HCT116 (cell line): ENCODE measurements around the gene MME. TPM values are rescaled to one million over a fixed set of nuclear protein-coding genes. Genes with fewer than 3 reads are reported as not detected.

Experiments
- ATAC-seq: fragments of 200-7000 bp; cut with Tn5 transposase; 2 replicates; pipeline ENCODE4 v1.9.1; 2020; ENCODE audit warnings: mild to moderate bottlenecking, moderate library complexity
- BruUV-seq: library from RNA; stranded (reverse); fragments of 400-500 nt; replicated peaks from 2 replicates; lab custom pipeline; 2021; lab: Mats Ljungman, UMichigan
- CTCF ChIA-PET: fragments of 300-600 bp; sonication (Branson Sonifier 250); formaldehyde crosslinking; loops from one replicate; lab custom pipeline; 2021; ENCODE audit warnings: antibody characterized with exemption; lab: Charles Lee
- POLR2A ChIA-PET: fragments of 300-600, 350-600 bp; sonication (Branson Sonifier 250); formaldehyde crosslinking; loops from one replicate; lab custom pipeline; 2021; ENCODE audit warnings: antibody characterized with exemption; lab: Charles Lee
- RAD21 ChIA-PET, 2 experiments: fragments of 300-600 bp; sonication (Branson Sonifier 250); formaldehyde crosslinking; loops; one replicate each; lab custom pipeline; 2023; ENCODE audit warnings: low total read pairs in 2 of 2; ENCODE audit not compliant: uncharacterized antibody in 2 of 2, unreplicated experiment in 2 of 2, low non-redundant PET in 1 of 2; lab: Charles Lee
- DNase-seq: peaks from one replicate; pipeline ENCODE4 v3.0.0-alpha.2; 2010; ENCODE audit warnings: low read depth, low spot score
- H2AFZ ChIP-seq: fragments of 200-600 bp; shearing (Covaris generic), sonication (generic); 2 replicates; pipeline ENCODE4 v1.6.1; 2017; ENCODE audit warnings: low read depth, mixed run types, mixed read lengths, antibody characterized with exemption, low read length; ENCODE audit not compliant: poor library complexity, severe bottlenecking
- H3K27ac ChIP-seq: 2 replicates; pipeline ENCODE4 v1.5.1; 2012; ENCODE audit warnings: low read depth, low read length
- H3K27me3 ChIP-seq: fragments of 200-600 bp; sonication (generic); 2 replicates; pipeline ENCODE4 v1.6.1; 2016; ENCODE audit warnings: mixed run types, low read length, mixed read lengths; ENCODE audit not compliant: insufficient read depth
- H3K36me3 ChIP-seq, 2 experiments: fragments of 200-500 bp in 1 of 2; fragments of 200-600 bp in 1 of 2; sonication (Bioruptor generic) in 1 of 2; sonication (generic) in 1 of 2; 2 replicates each; pipeline versions ENCODE4 v1.5.1 to v1.6.1; 2014 to 2016; ENCODE audit warnings: low read length in 2 of 2, inconsistent platforms in 1 of 2, mixed read lengths in 1 of 2, mixed run types in 1 of 2; ENCODE audit not compliant: insufficient read depth in 2 of 2, control insufficient read depth in 1 of 2
- H3K4me1 ChIP-seq, 2 experiments: fragments of 200-600 bp in 1 of 2; sonication (generic) in 1 of 2; 2 replicates each; pipeline versions ENCODE4 v1.5.1 to v1.6.1; 2012 to 2017; ENCODE audit warnings: low read length in 2 of 2, inconsistent platforms in 1 of 2, mild to moderate bottlenecking in 1 of 2, mixed read lengths in 1 of 2, mixed run types in 1 of 2, moderate library complexity in 1 of 2; ENCODE audit not compliant: insufficient read depth in 2 of 2, control insufficient read depth in 1 of 2
- H3K4me2 ChIP-seq: fragments of 200-600 bp; sonication (generic); 2 replicates; pipeline ENCODE4 v1.6.1; 2017; ENCODE audit warnings: mixed run types, low read length, mixed read lengths
- H3K4me3 ChIP-seq, 2 experiments: fragments of 200-600 bp in 1 of 2; sonication (generic) in 1 of 2; replicated peaks in 1 of 2; 2 replicates each; pipeline ENCODE4 v1.5.1; 2011 to 2016; ENCODE audit warnings: low read length in 2 of 2, control low read depth in 1 of 2, low read depth in 1 of 2, mild to moderate bottlenecking in 1 of 2, mixed read lengths in 1 of 2, mixed run types in 1 of 2
- H3K79me2 ChIP-seq: fragments of 200-600 bp; sonication (generic); 2 replicates; pipeline ENCODE4 v1.6.1; 2017; ENCODE audit warnings: mild to moderate bottlenecking, mixed run types, low read length, moderate library complexity, mixed read lengths; ENCODE audit not compliant: insufficient read depth
- H3K9ac ChIP-seq: fragments of 200-600 bp; sonication (generic); 2 replicates; pipeline ENCODE4 v1.6.1; 2016; ENCODE audit warnings: low read length, mixed read lengths
- H3K9me2 ChIP-seq: fragments of 200-600 bp; sonication (generic), shearing (Covaris generic); 2 replicates; pipeline ENCODE4 v1.6.1; 2017; ENCODE audit warnings: mixed run types, mild to moderate bottlenecking, moderate library complexity; ENCODE audit not compliant: insufficient read depth
- H3K9me3 ChIP-seq, 2 experiments: fragments of 200-500 bp in 1 of 2; fragments of 200-600 bp in 1 of 2; sonication (Bioruptor generic) in 1 of 2; sonication (generic) in 1 of 2; 2 replicates each; pipeline ENCODE4 v1.6.1; 2014 to 2017; ENCODE audit warnings: low read length in 2 of 2, mixed read lengths in 2 of 2, inconsistent platforms in 1 of 2, low read depth in 1 of 2, mild to moderate bottlenecking in 1 of 2, mixed run types in 1 of 2, moderate library complexity in 1 of 2; ENCODE audit not compliant: control insufficient read depth in 1 of 2, insufficient read depth in 1 of 2
- H4K20me1 ChIP-seq: fragments of 200-600 bp; sonication (generic), shearing (Covaris generic); 2 replicates; pipeline ENCODE4 v1.6.1; 2017; ENCODE audit warnings: mixed run types, mild to moderate bottlenecking, moderate library complexity; ENCODE audit not compliant: insufficient read depth
- CBX3 ChIP-seq: IDR thresholded peaks from 2 replicates; pipeline ENCODE4 v1.6.1; 2012; ENCODE audit warnings: low read depth
- EGR1 ChIP-seq: IDR thresholded peaks from 2 replicates; pipeline ENCODE4 v1.6.1; 2012; ENCODE audit warnings: low read depth
- ELF1 ChIP-seq: IDR thresholded peaks from 2 replicates; pipeline ENCODE4 v1.6.1; 2012; ENCODE audit warnings: low read depth, borderline replicate concordance
- EZH2 ChIP-seq: fragments of 200-600 bp; sonication (generic); IDR thresholded peaks from 2 replicates; pipeline ENCODE4 v1.6.1; 2017; ENCODE audit warnings: antibody characterized with exemption, mixed run types
- FOSL1 ChIP-seq: IDR thresholded peaks from 2 replicates; pipeline ENCODE4 v1.6.1; 2012; ENCODE audit warnings: low read depth
- JUND ChIP-seq: IDR thresholded peaks from 2 replicates; pipeline ENCODE4 v1.6.1; 2012
- POLR2A ChIP-seq: IDR thresholded peaks from 2 replicates; pipeline ENCODE4 v1.7.0; 2011; ENCODE audit warnings: borderline replicate concordance; ENCODE audit not compliant: insufficient read depth, insufficient read length; ENCODE audit errors: extremely low read depth
- POLR2AphosphoS5 ChIP-seq: IDR thresholded peaks from 2 replicates; pipeline ENCODE4 v1.6.1; 2011; ENCODE audit warnings: mild to moderate bottlenecking, low read depth, low read length, moderate library complexity
- SP1 ChIP-seq: IDR thresholded peaks from 2 replicates; pipeline ENCODE4 v1.6.1; 2012; ENCODE audit warnings: low read depth
- SRF ChIP-seq: IDR thresholded peaks from 2 replicates; pipeline ENCODE4 v1.6.1; 2012; ENCODE audit warnings: low read depth
- TCF7L2 ChIP-seq: IDR thresholded peaks from 2 replicates; pipeline ENCODE4 v1.7.0; 2011; ENCODE audit warnings: borderline replicate concordance, inconsistent platforms; ENCODE audit not compliant: insufficient read depth, insufficient read length; ENCODE audit errors: extremely low read depth
- YY1 ChIP-seq: IDR thresholded peaks from 2 replicates; pipeline ENCODE4 v1.6.1; 2011; ENCODE audit warnings: low read length, low read depth, moderate library complexity, mild to moderate bottlenecking; ENCODE audit not compliant: insufficient replicate concordance; ENCODE audit errors: extremely low read depth
- ZNF274 ChIP-seq: fragments of 200-500 bp; sonication (Bioruptor generic); IDR thresholded peaks from 2 replicates; pipeline ENCODE4 v1.6.1; 2014; ENCODE audit warnings: mild to moderate bottlenecking, low read depth, low read length, inconsistent platforms
- intact Hi-C: fragments of 100-400 bp; cut with micrococcal nuclease; formaldehyde crosslinking; loops from 2 replicates; pipeline ENCODE4 v1.10.0; 2022
- total RNA-seq: library from RNA; stranded (reverse); gene quantifications from one replicate; pipeline ENCODE4 v1.2.1, GENCODE V29; 2021; ENCODE audit not compliant: unreplicated experiment
- TF ChIP-seq, protein P1 (sequence below): IDR thresholded peaks from 2 replicates; pipeline ENCODE4 v1.6.1; 2011; ENCODE audit warnings: mild to moderate bottlenecking, low read length, moderate library complexity; ENCODE audit not compliant: insufficient replicate concordance; ENCODE audit errors: extremely low read depth
- TF ChIP-seq, protein P2 (sequence below), 3 experiments: fragments of 200-600 bp in 1 of 3; sonication (generic) in 1 of 3; IDR thresholded peaks in 2 of 3; conservative IDR thresholded peaks in 1 of 3; 2 replicates each; pipeline ENCODE4 v1.5.1; 2012 to 2017; ENCODE audit warnings: low read depth in 2 of 3, low read length in 2 of 3, antibody characterized with exemption in 1 of 3, borderline replicate concordance in 1 of 3, control low read depth in 1 of 3, mild to moderate bottlenecking in 1 of 3, mixed read lengths in 1 of 3, mixed run types in 1 of 3, moderate library complexity in 1 of 3; ENCODE audit not compliant: insufficient read depth in 1 of 3
- TF ChIP-seq, protein P3 (sequence below): IDR thresholded peaks from 2 replicates; pipeline ENCODE4 v1.6.1; 2012; ENCODE audit warnings: low read depth

MME gene
- total RNA-seq, 1 experiment from 2014 or later: 0.34 TPM

DNA sequence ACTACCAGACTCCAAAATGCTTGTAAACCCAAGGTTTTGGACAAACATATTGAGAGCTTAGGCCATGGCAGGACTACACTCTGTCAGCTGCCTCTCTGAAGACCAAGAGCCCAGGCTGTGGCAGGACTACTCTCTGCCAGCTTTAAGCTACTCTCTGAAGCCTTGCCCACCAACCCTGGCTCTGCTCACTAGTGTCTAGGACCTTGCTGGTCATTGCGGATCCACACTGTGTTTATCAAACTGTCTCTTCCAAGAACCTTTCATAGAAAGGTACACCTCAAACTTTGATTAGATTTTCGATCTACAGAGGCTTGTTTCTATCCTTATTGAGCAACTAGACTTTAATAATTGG lies 41.9 kb upstream of the MME start (continued):
- TF ChIP-seq, protein P1, sequence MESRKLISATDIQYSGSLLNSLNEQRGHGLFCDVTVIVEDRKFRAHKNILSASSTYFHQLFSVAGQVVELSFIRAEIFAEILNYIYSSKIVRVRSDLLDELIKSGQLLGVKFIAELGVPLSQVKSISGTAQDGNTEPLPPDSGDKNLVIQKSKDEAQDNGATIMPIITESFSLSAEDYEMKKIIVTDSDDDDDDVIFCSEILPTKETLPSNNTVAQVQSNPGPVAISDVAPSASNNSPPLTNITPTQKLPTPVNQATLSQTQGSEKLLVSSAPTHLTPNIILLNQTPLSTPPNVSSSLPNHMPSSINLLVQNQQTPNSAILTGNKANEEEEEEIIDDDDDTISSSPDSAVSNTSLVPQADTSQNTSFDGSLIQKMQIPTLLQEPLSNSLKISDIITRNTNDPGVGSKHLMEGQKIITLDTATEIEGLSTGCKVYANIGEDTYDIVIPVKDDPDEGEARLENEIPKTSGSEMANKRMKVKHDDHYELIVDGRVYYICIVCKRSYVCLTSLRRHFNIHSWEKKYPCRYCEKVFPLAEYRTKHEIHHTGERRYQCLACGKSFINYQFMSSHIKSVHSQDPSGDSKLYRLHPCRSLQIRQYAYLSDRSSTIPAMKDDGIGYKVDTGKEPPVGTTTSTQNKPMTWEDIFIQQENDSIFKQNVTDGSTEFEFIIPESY: no peak
- TF ChIP-seq SP1: no peak
- no peak for TF ChIP-seq TCF7L2
- TF ChIP-seq EGR1: no peak
- TF ChIP-seq, protein P2, sequence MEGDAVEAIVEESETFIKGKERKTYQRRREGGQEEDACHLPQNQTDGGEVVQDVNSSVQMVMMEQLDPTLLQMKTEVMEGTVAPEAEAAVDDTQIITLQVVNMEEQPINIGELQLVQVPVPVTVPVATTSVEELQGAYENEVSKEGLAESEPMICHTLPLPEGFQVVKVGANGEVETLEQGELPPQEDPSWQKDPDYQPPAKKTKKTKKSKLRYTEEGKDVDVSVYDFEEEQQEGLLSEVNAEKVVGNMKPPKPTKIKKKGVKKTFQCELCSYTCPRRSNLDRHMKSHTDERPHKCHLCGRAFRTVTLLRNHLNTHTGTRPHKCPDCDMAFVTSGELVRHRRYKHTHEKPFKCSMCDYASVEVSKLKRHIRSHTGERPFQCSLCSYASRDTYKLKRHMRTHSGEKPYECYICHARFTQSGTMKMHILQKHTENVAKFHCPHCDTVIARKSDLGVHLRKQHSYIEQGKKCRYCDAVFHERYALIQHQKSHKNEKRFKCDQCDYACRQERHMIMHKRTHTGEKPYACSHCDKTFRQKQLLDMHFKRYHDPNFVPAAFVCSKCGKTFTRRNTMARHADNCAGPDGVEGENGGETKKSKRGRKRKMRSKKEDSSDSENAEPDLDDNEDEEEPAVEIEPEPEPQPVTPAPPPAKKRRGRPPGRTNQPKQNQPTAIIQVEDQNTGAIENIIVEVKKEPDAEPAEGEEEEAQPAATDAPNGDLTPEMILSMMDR (IDR thresholded peaks at IDR 0.05 in 2 of 3, conservative IDR thresholded peaks at IDR 0.05 in 1 of 3; ENCODE audit: borderline replicate concordance in 1 of 3, insufficient read depth in 1 of 3, low read depth in 2 of 3, low read length in 2 of 3): no peak
- TF ChIP-seq SRF: no peak

DNA sequence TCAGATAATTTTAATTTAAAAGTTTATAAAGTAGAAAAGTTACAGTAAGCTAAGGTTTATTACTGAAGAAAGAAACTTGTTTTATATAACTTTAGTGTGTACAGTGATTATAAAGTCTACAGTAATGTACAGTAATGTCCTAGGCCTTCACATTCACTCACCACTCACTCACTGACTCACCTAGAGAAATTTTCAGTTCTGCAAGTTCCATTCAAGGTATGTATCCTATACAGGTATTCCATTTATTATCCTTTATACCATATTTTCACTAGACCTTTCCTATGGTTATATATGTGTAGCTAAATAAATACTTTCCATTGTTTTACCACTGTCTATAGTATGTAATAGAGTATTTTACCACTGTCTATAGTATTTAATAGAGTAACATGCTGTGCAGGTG lies 33.2 kb upstream of the MME start:
- DNase-seq (no peak), ATAC-seq (no peak)
- Histone ChIP-seq H3K9me2 (no peaks in the 10 kb centered on the region), H3K9me3 (no peaks in the 10 kb centered on the region; a peak in 1 of 4 replicates), H3K4me2 (no peak overlapping the region), H4K20me1 (no peaks in the 10 kb centered on the region), H3K79me2 (no peaks in the 10 kb centered on the region), H3K4me1 (no peaks in the 10 kb centered on the region), H3K27me3 (no peaks in the 10 kb centered on the region), H3K4me3 (no peak overlapping the region), H3K27ac (no peak overlapping the region), H3K9ac (no peak overlapping the region), H3K36me3 (no peaks in the 10 kb centered on the region), H2AFZ (no peak overlapping the region)
- CTCF ChIA-PET: no interaction called here
- BruUV-seq: no TSS peak
- POLR2A ChIA-PET: no interaction called here
- RAD21 ChIA-PET: no interaction called here
- intact Hi-C loops: no loop called here
- TF ChIP-seq TCF7L2 (no peak), EZH2 (no peak), JUND (no peak), POLR2AphosphoS5 (no peak), ELF1 (no peak), YY1 (no peak), ZNF274 (no peak), CBX3 (no peak), FOSL1 (no peak), SRF (no peak), POLR2A (no peak)
- TF ChIP-seq, protein P1: no peak
- TF ChIP-seq, protein P3, sequence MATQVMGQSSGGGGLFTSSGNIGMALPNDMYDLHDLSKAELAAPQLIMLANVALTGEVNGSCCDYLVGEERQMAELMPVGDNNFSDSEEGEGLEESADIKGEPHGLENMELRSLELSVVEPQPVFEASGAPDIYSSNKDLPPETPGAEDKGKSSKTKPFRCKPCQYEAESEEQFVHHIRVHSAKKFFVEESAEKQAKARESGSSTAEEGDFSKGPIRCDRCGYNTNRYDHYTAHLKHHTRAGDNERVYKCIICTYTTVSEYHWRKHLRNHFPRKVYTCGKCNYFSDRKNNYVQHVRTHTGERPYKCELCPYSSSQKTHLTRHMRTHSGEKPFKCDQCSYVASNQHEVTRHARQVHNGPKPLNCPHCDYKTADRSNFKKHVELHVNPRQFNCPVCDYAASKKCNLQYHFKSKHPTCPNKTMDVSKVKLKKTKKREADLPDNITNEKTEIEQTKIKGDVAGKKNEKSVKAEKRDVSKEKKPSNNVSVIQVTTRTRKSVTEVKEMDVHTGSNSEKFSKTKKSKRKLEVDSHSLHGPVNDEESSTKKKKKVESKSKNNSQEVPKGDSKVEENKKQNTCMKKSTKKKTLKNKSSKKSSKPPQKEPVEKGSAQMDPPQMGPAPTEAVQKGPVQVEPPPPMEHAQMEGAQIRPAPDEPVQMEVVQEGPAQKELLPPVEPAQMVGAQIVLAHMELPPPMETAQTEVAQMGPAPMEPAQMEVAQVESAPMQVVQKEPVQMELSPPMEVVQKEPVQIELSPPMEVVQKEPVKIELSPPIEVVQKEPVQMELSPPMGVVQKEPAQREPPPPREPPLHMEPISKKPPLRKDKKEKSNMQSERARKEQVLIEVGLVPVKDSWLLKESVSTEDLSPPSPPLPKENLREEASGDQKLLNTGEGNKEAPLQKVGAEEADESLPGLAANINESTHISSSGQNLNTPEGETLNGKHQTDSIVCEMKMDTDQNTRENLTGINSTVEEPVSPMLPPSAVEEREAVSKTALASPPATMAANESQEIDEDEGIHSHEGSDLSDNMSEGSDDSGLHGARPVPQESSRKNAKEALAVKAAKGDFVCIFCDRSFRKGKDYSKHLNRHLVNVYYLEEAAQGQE: no peak
